Type B pancreatic cell (in vitro differentiated cells): Measurements from ENCODE around the gene LIM2. TPM values are rescaled to one million over a fixed set of nuclear protein-coding genes. Genes with fewer than 3 reads are reported as not detected.
A peak's percentile ranks its signal among the peaks of the same experiment; 100 is the strongest.

Experiments used
- DNase-seq: peaks from one replicate; pipeline ENCODE4 v3.0.0; 2021; ENCODE audit warnings: mixed read lengths; ENCODE audit not compliant: unreplicated experiment; ENCODE audit errors: extremely low spot score
- H3K27ac Mint-ChIP-seq: 2 replicates; pipeline ENCODE4 v1.8.0; 2021; ENCODE audit warnings: mild to moderate bottlenecking, mixed read lengths
- H3K27me3 Mint-ChIP-seq: 2 replicates; pipeline ENCODE4 v1.8.0; 2021; ENCODE audit warnings: mixed read lengths
- H3K36me3 Mint-ChIP-seq: 2 replicates; pipeline ENCODE4 v1.8.0; 2021; ENCODE audit warnings: mixed read lengths
- H3K4me1 Mint-ChIP-seq: one replicate; pipeline ENCODE4 v1.8.0; 2021; ENCODE audit warnings: mixed read lengths; ENCODE audit not compliant: unreplicated experiment
- H3K4me3 Mint-ChIP-seq: 2 replicates; pipeline ENCODE4 v1.8.0; 2021; ENCODE audit warnings: mild to moderate bottlenecking, mixed read lengths
- H3K9me3 Mint-ChIP-seq: 2 replicates; pipeline ENCODE4 v1.8.0; 2021; ENCODE audit warnings: mixed read lengths
- CTCF ChIP-seq: fragments of 200-600 bp; sonication (generic); conservative IDR thresholded peaks from 2 replicates; pipeline ENCODE4 v1.5.0; 2021; ENCODE audit warnings: antibody characterized with exemption, mild to moderate bottlenecking
- total RNA-seq: library from RNA; stranded (reverse); gene quantifications from 2 replicates; pipeline ENCODE4 v1.2.1, GENCODE V29; 2021; ENCODE audit warnings: low replicate concordance

LIM2 gene
- total RNA-seq, 1 donor from 2014 or later: 19.5 TPM

- no peak for DNase-seq
- H3K27me3 Mint-ChIP-seq: peaks cover 3% of the 10 kb centered on the region
Measured at GRCh38 chr19:51365211-51365964, 22.4 kb downstream of the LIM2 start.

GRCh38 chr19:51364200-51365106 is 23.3 kb downstream of the LIM2 start:
- TF ChIP-seq CTCF: no peak
- no peak for DNase-seq
- Mint-ChIP-seq H3K27me3 (no peaks in the 10 kb centered on the region), H3K9me3 (no peaks in the 10 kb centered on the region), H3K4me1 (peaks cover 24% of the 10 kb centered on the region), H3K27ac (peak overlapping the region; percentile 73), H3K4me3 (peak overlapping the region; percentile 82), H3K36me3 (no peaks in the 10 kb centered on the region)

More at GRCh38 chr19:51365211-51365964, 22.4 kb downstream of the LIM2 start:
- H3K4me3 Mint-ChIP-seq: peak overlapping the region; percentile 98
- H3K36me3 Mint-ChIP-seq: no peaks in the 10 kb centered on the region
- H3K4me1 Mint-ChIP-seq: peaks cover 25% of the 10 kb centered on the region
- no peaks in the 10 kb centered on the region for H3K9me3 Mint-ChIP-seq
- peak overlapping the region; percentile 100 for H3K27ac Mint-ChIP-seq
- no peak for TF ChIP-seq CTCF

- no peaks in the 10 kb centered on the region for H3K36me3 Mint-ChIP-seq
- DNase-seq: no peak
Measured at GRCh38 chr19:51361239-51361638, 26.5 kb downstream of the LIM2 start.

GRCh38 chr19:51359294-51359693 is 28.5 kb downstream of the LIM2 start:
- H3K4me1 Mint-ChIP-seq: peaks cover 32% of the 10 kb centered on the region
- no peaks in the 10 kb centered on the region for H3K27me3 Mint-ChIP-seq
- no peak for TF ChIP-seq CTCF
- H3K4me3 Mint-ChIP-seq: no peak overlapping the region
- peak overlapping the region; percentile 6 for H3K27ac Mint-ChIP-seq
- DNase-seq: no peak
- no peaks in the 10 kb centered on the region for H3K9me3 Mint-ChIP-seq
- H3K36me3 Mint-ChIP-seq: no peaks in the 10 kb centered on the region

More at GRCh38 chr19:51361239-51361638, 26.5 kb downstream of the LIM2 start:
- Mint-ChIP-seq H3K4me1 (peaks cover 24% of the 10 kb centered on the region), H3K9me3 (no peaks in the 10 kb centered on the region), H3K27ac (no peak overlapping the region), H3K27me3 (no peaks in the 10 kb centered on the region), H3K4me3 (no peak overlapping the region)
- no peak for TF ChIP-seq CTCF

- Mint-ChIP-seq H3K27ac (no peak overlapping the region), H3K36me3 (no peaks in the 10 kb centered on the region), H3K4me1 (peaks cover 26% of the 10 kb centered on the region), H3K9me3 (no peaks in the 10 kb centered on the region), H3K27me3 (no peaks in the 10 kb centered on the region), H3K4me3 (no peak overlapping the region)
- no peak for DNase-seq
- TF ChIP-seq CTCF: no peak
Measured at GRCh38 chr19:51357952-51358351, 29.8 kb downstream of the LIM2 start.
